A549 treated with RU486 at 1 μM for 4 hours (cell line): ENCODE data around the gene TMEM81. TPM values are rescaled to one million over a fixed set of nuclear protein-coding genes. Genes with fewer than 3 reads are reported as not detected.

Source experiments
- total RNA-seq: library from RNA; stranded (reverse); fragments of 200-300 nt; extraction: Qiagen RNA extraction; gene quantifications from 5 replicates; pipeline ENCODE4 v1.2.3, GENCODE V29; 2022; ENCODE audit warnings: low read depth

TMEM81 gene, protein sequence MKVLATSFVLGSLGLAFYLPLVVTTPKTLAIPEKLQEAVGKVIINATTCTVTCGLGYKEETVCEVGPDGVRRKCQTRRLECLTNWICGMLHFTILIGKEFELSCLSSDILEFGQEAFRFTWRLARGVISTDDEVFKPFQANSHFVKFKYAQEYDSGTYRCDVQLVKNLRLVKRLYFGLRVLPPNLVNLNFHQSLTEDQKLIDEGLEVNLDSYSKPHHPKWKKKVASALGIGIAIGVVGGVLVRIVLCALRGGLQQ
- 1.9 to 4.2 TPM (median 2.2 TPM) in 5 replicates for total RNA-seq

DNA sequence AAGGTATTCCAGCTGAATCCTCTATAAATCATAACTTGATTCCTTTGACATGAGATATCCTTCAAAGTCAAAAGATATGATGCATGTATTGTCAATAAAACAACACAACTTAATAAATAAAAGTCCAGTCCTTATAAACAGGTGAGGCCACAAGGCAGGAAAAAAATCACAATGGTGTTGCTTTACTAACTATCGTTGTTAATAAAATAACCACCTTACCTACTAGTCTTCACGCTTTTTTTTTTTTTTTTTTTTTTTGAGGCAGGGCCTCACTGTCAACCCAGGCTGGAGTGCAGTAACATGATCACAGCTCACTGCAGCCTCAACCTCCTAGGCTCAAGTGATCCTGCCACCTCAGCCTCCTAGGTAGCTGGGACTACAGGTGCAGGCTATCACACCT, at the start of gene TMEM81:
Gene TMEM81, minus strand, starts transcription at position 101 of the 400 bp plus-strand sequence. CDS start 140 bp downstream, outside the sequence.

DNA sequence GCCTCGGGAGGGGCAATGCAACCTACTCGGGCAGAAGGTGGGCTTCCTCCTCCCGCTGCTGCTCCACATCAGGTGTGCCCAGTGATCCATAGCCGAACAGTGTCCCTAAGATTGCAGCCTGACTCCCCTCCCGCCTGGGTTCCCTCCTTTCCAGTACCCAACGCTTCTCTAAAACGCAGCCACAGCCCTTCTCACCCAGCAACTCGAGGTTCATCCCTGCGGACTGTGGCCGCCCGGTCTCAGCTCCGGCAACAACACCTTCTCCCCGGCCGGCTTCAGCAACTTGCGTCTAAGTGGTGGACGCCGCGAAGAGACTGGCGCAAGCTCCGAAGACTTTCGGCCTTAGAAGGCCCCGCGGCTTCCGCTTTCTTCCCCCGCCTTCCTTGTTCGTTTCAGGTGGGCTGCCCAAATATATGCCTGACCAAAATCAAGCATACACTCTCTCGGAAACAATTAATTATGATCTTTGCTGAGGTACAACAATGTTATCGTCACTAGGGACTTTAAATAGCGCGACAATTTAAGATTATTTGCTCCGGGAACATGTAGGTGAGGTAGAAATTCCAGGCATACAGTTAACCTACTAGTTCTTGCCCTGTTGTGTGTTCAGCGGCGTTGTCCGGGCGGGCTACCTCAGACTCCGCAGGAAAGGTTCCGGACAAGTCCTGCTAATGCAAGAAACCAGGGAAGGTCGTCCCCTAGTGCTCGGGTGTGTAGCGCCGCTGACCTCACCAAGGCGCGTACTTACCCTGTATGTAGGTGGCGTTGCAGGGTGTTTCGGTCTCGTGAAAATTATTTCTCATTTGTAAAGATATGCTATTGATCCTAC, 37.6 kb upstream of the TMEM81 start, which contains the start of gene RBBP5:
Gene RBBP5, minus strand, starts transcription at position 319 of the 829 bp plus-strand sequence. Its CDS starts 105 bp downstream, at position 214.

DNA sequence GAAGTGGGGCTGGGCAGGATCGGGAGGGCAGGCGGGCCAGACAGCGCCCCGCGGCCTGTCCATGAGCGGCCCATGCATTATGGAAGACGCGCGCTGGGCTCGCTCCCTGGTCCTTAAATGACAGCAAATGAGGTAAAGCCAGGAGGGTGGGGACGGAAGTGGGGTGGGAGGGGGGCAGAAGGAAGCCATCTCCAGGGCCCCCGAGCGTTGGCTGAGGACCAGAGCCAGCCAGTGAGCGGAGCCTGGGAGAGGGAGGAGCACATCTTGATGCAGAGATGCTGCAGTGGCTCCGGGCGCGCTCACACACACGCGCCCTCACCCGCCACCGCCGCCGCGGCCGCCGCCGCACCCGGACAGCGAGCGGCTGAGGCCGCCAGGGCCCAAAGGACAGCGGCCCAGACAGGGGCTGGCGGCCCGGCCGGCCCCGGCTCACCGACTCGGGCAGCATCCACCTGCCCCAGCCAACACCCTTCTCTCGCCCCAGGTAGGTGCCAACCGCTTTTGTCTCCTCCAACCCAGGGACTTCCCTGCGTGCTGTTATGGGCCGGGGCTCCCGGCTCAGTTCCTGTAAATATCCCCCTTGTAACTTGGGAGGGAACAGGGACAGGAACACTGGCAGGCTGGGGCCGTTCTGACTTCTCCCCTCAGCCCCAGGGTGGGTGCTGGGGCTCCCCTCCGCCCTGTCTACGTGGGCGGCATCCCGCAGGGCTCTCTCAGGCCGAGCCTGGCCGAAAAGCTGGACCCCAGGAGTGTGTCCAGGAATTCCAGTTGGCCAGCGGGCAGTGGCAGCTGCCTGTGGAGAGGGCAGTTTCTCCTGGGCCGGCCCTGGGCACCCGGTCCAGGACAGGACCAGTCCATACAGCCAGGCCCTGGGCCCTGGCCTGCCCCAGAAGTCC, 41.1 kb downstream of the TMEM81 start, which contains the start of gene CNTN2:
Gene CNTN2, plus strand, starts transcription at position 302 of the 896 bp plus-strand sequence. CDS start 9,974 bp downstream, outside the sequence.

Other genes with a start within 250 kb of the TMEM81 start
- 1.1 to 2.0 TPM (median 1.2 TPM) in 5 replicates for gene NFASC, start 213.6 kb downstream of the TMEM81 start, total RNA-seq
- gene CNTN2, start 41.2 kb downstream of the TMEM81 start, total RNA-seq, result 0.03 TPM in 1 of 5 replicates, not detected in the others
- gene RBBP5, start 37.5 kb upstream of the TMEM81 start, total RNA-seq, result 9.5 to 14.4 TPM (median 12.8 TPM) in 5 replicates
- gene DSTYK, start 127.2 kb upstream of the TMEM81 start, total RNA-seq, result 6.2 to 9.7 TPM (median 9.5 TPM) in 5 replicates
- 2.0 to 3.3 TPM (median 2.7 TPM) in 5 replicates for gene TMCC2, start 143.5 kb upstream of the TMEM81 start, total RNA-seq
- 24.3 to 32.6 TPM (median 31.1 TPM) in 5 replicates for gene NUAK2, start 237.3 kb upstream of the TMEM81 start, total RNA-seq